Skin epidermis (tissue), 12 donors: ENCODE data around the gene MEF2A.
A peak's percentile ranks its signal among the peaks of the same experiment; 100 is the strongest.

ENCODE experiments used
- H3K27ac ChIP-seq, 21 experiments: fragments of 200-600 bp; sonication (generic) in 11 of 21; one replicate each; pipeline ENCODE4 v1.5.0; 2020; ENCODE audit warnings: mild to moderate bottlenecking in 3 of 21, inconsistent platforms in 2 of 21, moderate library complexity in 2 of 21
- H3K4me3 ChIP-seq, 7 experiments: fragments of 200-600 bp; sonication (generic) in 2 of 7; one replicate each; pipeline ENCODE4 v1.5.0; 2020; ENCODE audit warnings: inconsistent platforms in 2 of 7, mild to moderate bottlenecking in 2 of 7, moderate library complexity in 1 of 7

MEF2A gene

GRCh38 chr15:99718421-99718820 is 152.6 kb downstream of the MEF2A start:
- Histone ChIP-seq H3K4me3 (no peak overlapping the region), H3K27ac (no peak overlapping the region)

GRCh38 chr15:99719096-99719541 is 153.3 kb downstream of the MEF2A start:
- no peak overlapping the region for H3K27ac ChIP-seq

GRCh38 chr15:99720533-99720932 is 154.7 kb downstream of the MEF2A start:
- Histone ChIP-seq H3K4me3 (no peak overlapping the region), H3K27ac (no peak overlapping the region)

More at GRCh38 chr15:99719096-99719541, 153.3 kb downstream of the MEF2A start:
- no peak overlapping the region for H3K4me3 ChIP-seq

GRCh38 chr15:99721104-99721778 is 155.5 kb downstream of the MEF2A start:
- no peak overlapping the region for H3K4me3 ChIP-seq
- no peak overlapping the region for H3K27ac ChIP-seq

- Histone ChIP-seq H3K27ac (no peak overlapping the region), H3K4me3 (no peak overlapping the region)
Measured at GRCh38 chr15:99721896-99722295, 156.1 kb downstream of the MEF2A start.

- no peak overlapping the region for H3K27ac ChIP-seq
Measured at GRCh38 chr15:99722406-99722805, 156.6 kb downstream of the MEF2A start.

GRCh38 chr15:99726333-99726732 is 160.5 kb downstream of the MEF2A start:
- H3K4me3 ChIP-seq, result no peak overlapping the region
- H3K27ac ChIP-seq, result no peak overlapping the region

More at GRCh38 chr15:99722406-99722805, 156.6 kb downstream of the MEF2A start:
- H3K4me3 ChIP-seq, result no peak overlapping the region

GRCh38 chr15:99727330-99727729 is 161.5 kb downstream of the MEF2A start:
- H3K4me3 ChIP-seq, result no peak overlapping the region
- H3K27ac ChIP-seq, result no peak overlapping the region

GRCh38 chr15:99727733-99728132 is 161.9 kb downstream of the MEF2A start:
- Histone ChIP-seq H3K27ac (no peak overlapping the region), H3K4me3 (no peak overlapping the region)

- Histone ChIP-seq H3K27ac (no peak overlapping the region), H3K4me3 (no peak overlapping the region)
Measured at GRCh38 chr15:99728916-99729315, 163.1 kb downstream of the MEF2A start.

GRCh38 chr15:99729327-99729726 is 163.5 kb downstream of the MEF2A start:
- H3K27ac ChIP-seq, result no peak overlapping the region

GRCh38 chr15:99729920-99730319 is 164.1 kb downstream of the MEF2A start:
- no peak overlapping the region for H3K4me3 ChIP-seq
- H3K27ac ChIP-seq, result no peak overlapping the region

More at GRCh38 chr15:99729327-99729726, 163.5 kb downstream of the MEF2A start:
- H3K4me3 ChIP-seq, result no peak overlapping the region

GRCh38 chr15:99731336-99732123 is 165.7 kb downstream of the MEF2A start:
- Histone ChIP-seq H3K27ac (peak overlapping the region in 7 of 21 experiments; percentile 2 to 97 (median 88)), H3K4me3 (peak overlapping the region in 6 of 7 experiments; percentile 82 to 96 (median 91))

- Histone ChIP-seq H3K4me3 (peak overlapping the region; percentile 82 to 96 (median 90)), H3K27ac (peak overlapping the region in 20 of 21 experiments; percentile 65 to 97 (median 89))
Measured at GRCh38 chr15:99732124-99732750, 166.5 kb downstream of the MEF2A start.

GRCh38 chr15:99732751-99733267 is 167.0 kb downstream of the MEF2A start:
- H3K27ac ChIP-seq, result peak overlapping the region; percentile 65 to 97 (median 88)
- H3K4me3 ChIP-seq, result peak overlapping the region; percentile 82 to 96 (median 90)

- H3K27ac ChIP-seq, result peak within 1 kb of the TSS; percentile 65 to 97 (median 88)
- H3K4me3 ChIP-seq, result peak within 1 kb of the TSS; percentile 82 to 96 (median 90)
Measured at GRCh38 chr15:99733268-99734039, 167.7 kb downstream of the MEF2A start, which contains the start of gene LYSMD4. Gene LYSMD4 (minus strand): TSS chr15:99733437. CDS start chr15:99731999, 1,438 bp downstream.

- Histone ChIP-seq H3K4me3 (peak overlapping the region in 5 of 7 experiments; percentile 85 to 96 (median 90)), H3K27ac (peak overlapping the region in 19 of 21 experiments; percentile 46 to 97 (median 86))
Measured at GRCh38 chr15:99734040-99734291, 168.2 kb downstream of the MEF2A start.

GRCh38 chr15:99734575-99734974 is 168.8 kb downstream of the MEF2A start:
- no peak overlapping the region for H3K4me3 ChIP-seq
- H3K27ac ChIP-seq, result no peak overlapping the region

- Histone ChIP-seq H3K27ac (no peak overlapping the region), H3K4me3 (no peak overlapping the region)
Measured at GRCh38 chr15:99735868-99736267, 170.1 kb downstream of the MEF2A start.
